ENCODE results near the gene SLC10A7. TPM values are rescaled to one million over a fixed set of nuclear protein-coding genes. Genes with fewer than 3 reads are reported as not detected.

Gene SLC10A7
- total RNA-seq, 1 experiment from 2014 or later: 3.9 TPM

DNA sequence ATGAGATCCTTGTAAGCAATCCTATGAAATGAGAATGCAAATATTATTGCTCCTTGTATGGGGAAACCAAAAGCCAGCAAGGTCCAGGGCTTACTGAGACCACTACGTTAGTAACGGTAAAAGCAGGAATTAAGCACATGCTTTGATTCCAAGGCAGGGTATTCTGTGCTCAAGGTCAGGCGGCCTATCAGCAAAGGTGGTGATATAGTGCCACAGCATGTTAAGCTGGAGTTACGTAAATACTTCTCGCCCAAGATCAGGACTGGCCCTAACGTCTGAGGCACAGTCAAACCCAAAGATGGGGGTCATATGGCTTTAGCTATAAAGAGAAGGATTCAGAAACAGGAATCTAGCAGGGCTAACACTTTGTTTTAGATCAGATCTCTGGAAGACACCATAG, 27.6 kb downstream of the SLC10A7 start:
- no peak overlapping the region for H3K14ac ChIP-seq (ENCODE audit: insufficient read depth, low read length)
- H2BK12ac ChIP-seq (ENCODE audit: insufficient read length, low read depth, low read length): no peak overlapping the region
- no peak overlapping the region for H3K18ac ChIP-seq (ENCODE audit: insufficient read length, low read depth, low read length)
- no peak for DNase-seq
- no peak overlapping the region for H3K23ac ChIP-seq (ENCODE audit: insufficient read length, low read depth, low read length)
- H2AK5ac ChIP-seq (ENCODE audit: insufficient read length, low read length): no peak overlapping the region
- no peaks in the 10 kb centered on the region for H3K9me3 ChIP-seq (ENCODE audit: control insufficient read depth, low read depth, low read length)
- no peaks in the 10 kb centered on the region for H3K23me2 ChIP-seq (ENCODE audit: insufficient read length, low read depth, low read length, poor library complexity, severe bottlenecking)
- no peak overlapping the region for H3K56ac ChIP-seq (ENCODE audit: insufficient read length, low read depth, low read length)
- H3K27me3 ChIP-seq (ENCODE audit: insufficient read depth, low read length): no peaks in the 10 kb centered on the region
- no peaks in the 10 kb centered on the region for H3K79me1 ChIP-seq (ENCODE audit: insufficient read depth, low read depth, low read length, poor library complexity, severe bottlenecking)
- H4K20me1 ChIP-seq (ENCODE audit: control insufficient read depth, insufficient read depth, insufficient read length): no peaks in the 10 kb centered on the region
- H2BK120ac ChIP-seq (ENCODE audit: low read depth, low read length, poor library complexity, severe bottlenecking): no peak overlapping the region
- H2AFZ ChIP-seq (ENCODE audit: low read length): no peak overlapping the region
- no peak overlapping the region for H3K27ac ChIP-seq (ENCODE audit: insufficient read length, low read depth, low read length)
- H3K4me2 ChIP-seq (ENCODE audit: insufficient read depth, insufficient read length, low read length): no peak overlapping the region
- Mint-ChIP-seq H3K9me3 (peaks cover 0 to 3% of the 10 kb centered on the region in 2 experiments; a peak in 1 of 5 replicates), H3K27ac (0 out of 7 replicates have a peak overlapping the region, but pooled peaks of 1 of the 3 experiments have one; percentile 1), H3K27me3 (ENCODE audit: low read depth) (no peaks in the 10 kb centered on the region), H3K4me3 (no peak overlapping the region), H3K4me1 (peaks cover 0 to 4% of the 10 kb centered on the region in 2 experiments; a peak in 1 of 4 replicates), H3K36me3 (ENCODE audit: insufficient read depth in 1 of 3, low read depth in 3 of 3) (no peaks in the 10 kb centered on the region; a peak in 1 of 7 replicates)
- WGBS (ENCODE audit: extremely low coverage, insufficient read length, low lambda C conversion rate): no CpG with 5 or more reads among the region's 6 CpGs
- H2BK20ac ChIP-seq (ENCODE audit: low read depth, low read length, poor library complexity, severe bottlenecking): no peak overlapping the region
- H4K91ac ChIP-seq (ENCODE audit: insufficient read length, low read depth, low read length): no peak overlapping the region
- H3T11ph ChIP-seq (ENCODE audit: low read length): no peak overlapping the region
- no peak overlapping the region for H3K9ac ChIP-seq (ENCODE audit: extremely low read depth, insufficient read length, low read length)
- H3K4me1 ChIP-seq (ENCODE audit: insufficient read depth, low read length): no peaks in the 10 kb centered on the region
- no peak overlapping the region for H3K4ac ChIP-seq (ENCODE audit: low read depth, low read length)
- H4K5ac ChIP-seq (ENCODE audit: insufficient read length, low read depth, low read length): no peak overlapping the region
- H2BK15ac ChIP-seq (ENCODE audit: low read depth, low read length): no peak overlapping the region
- H4K8ac ChIP-seq (replicated peaks; ENCODE audit: insufficient read length, low read depth, low read length): no peak overlapping the region
- no peaks in the 10 kb centered on the region for H3K79me2 ChIP-seq (ENCODE audit: insufficient read depth, low read length)
- TF ChIP-seq, protein P1, sequence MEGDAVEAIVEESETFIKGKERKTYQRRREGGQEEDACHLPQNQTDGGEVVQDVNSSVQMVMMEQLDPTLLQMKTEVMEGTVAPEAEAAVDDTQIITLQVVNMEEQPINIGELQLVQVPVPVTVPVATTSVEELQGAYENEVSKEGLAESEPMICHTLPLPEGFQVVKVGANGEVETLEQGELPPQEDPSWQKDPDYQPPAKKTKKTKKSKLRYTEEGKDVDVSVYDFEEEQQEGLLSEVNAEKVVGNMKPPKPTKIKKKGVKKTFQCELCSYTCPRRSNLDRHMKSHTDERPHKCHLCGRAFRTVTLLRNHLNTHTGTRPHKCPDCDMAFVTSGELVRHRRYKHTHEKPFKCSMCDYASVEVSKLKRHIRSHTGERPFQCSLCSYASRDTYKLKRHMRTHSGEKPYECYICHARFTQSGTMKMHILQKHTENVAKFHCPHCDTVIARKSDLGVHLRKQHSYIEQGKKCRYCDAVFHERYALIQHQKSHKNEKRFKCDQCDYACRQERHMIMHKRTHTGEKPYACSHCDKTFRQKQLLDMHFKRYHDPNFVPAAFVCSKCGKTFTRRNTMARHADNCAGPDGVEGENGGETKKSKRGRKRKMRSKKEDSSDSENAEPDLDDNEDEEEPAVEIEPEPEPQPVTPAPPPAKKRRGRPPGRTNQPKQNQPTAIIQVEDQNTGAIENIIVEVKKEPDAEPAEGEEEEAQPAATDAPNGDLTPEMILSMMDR (conservative IDR thresholded peaks at IDR 0.05): no peak
- no peak overlapping the region for H2BK5ac ChIP-seq (ENCODE audit: insufficient read length, low read length)
